ENCODE measurements around the gene TGFBR3L.
"Not testable (repeated sequence)": the region's sequence is repeated elsewhere in the genome, so short reads cannot be mapped to it uniquely, and the experiment has no call there.

The TGFBR3L gene

GRCh38 chr19:7916955-7917266 is 2.3 kb downstream of the TGFBR3L start:
- DNase-seq (ENCODE audit: low spot score) = no peak
- TF ChIP-seq CTCF (IDR thresholded peaks at IDR 0.05; ENCODE audit: extremely low read depth, missing control alignments) = no peak

- DNase-seq (ENCODE audit: low spot score) = peak; percentile 85
- TF ChIP-seq CTCF (IDR thresholded peaks at IDR 0.05; ENCODE audit: extremely low read depth, missing control alignments) = peak; percentile 48
Measured at GRCh38 chr19:7917267-7918061, 2.8 kb downstream of the TGFBR3L start.

GRCh38 chr19:7918062-7918614 is 3.5 kb downstream of the TGFBR3L start:
- DNase-seq (ENCODE audit: low spot score) = not testable (repeated sequence)

GRCh38 chr19:7918615-7919421 is 4.2 kb downstream of the TGFBR3L start:
- no peak for TF ChIP-seq CTCF (IDR thresholded peaks at IDR 0.05; ENCODE audit: extremely low read depth, missing control alignments)
- DNase-seq (ENCODE audit: low spot score) = no peak

GRCh38 chr19:7919610-7920518 is 5.2 kb downstream of the TGFBR3L start, which contains the start of gene SNAPC2:
TSS of gene SNAPC2 (plus strand) at chr19:7920338. CDS start at chr19:7920367, 29 bp downstream.
- DNase-seq (ENCODE audit: low spot score) = peak; percentile 94
- no peak for TF ChIP-seq CTCF (IDR thresholded peaks at IDR 0.05; ENCODE audit: extremely low read depth, missing control alignments)

- no peak for TF ChIP-seq CTCF (IDR thresholded peaks at IDR 0.05; ENCODE audit: extremely low read depth, missing control alignments)
- peak; percentile 99 for DNase-seq (ENCODE audit: low spot score)
Measured at GRCh38 chr19:7920519-7921301, 6.1 kb downstream of the TGFBR3L start.
